Brain microvascular endothelial cell (primary cell): ENCODE measurements around the gene KCNB1.

Source experiments
- DNase-seq: peaks from one replicate; pipeline ENCODE4 v3.0.0-alpha.2; 2020
- H3K27ac ChIP-seq: fragments of 250-450 bp; sonication (Bioruptor Pico); 2 replicates; pipeline ENCODE4 v1.5.1; 2020; ENCODE audit warnings: mild to moderate bottlenecking, moderate library complexity
- H3K27me3 ChIP-seq: fragments of 250-450 bp; sonication (Bioruptor Pico); replicated peaks from 2 replicates; pipeline ENCODE4 v1.5.1; 2020; ENCODE audit warnings: mild to moderate bottlenecking
- H3K36me3 ChIP-seq: fragments of 250-450 bp; sonication (Bioruptor Pico); replicated peaks from 2 replicates; pipeline ENCODE4 v1.5.1; 2020; ENCODE audit warnings: mild to moderate bottlenecking
- H3K4me3 ChIP-seq: 2 replicates; pipeline ENCODE4 v1.5.1; 2011; ENCODE audit warnings: low read depth, mild to moderate bottlenecking, control low read depth, low read length, moderate library complexity
- CTCF ChIP-seq: IDR thresholded peaks from 2 replicates; pipeline ENCODE4 v1.5.1; 2011; ENCODE audit warnings: low read depth, mild to moderate bottlenecking, moderate library complexity, low read length, control low read depth, inconsistent platforms; ENCODE audit errors: missing control alignments
- in situ Hi-C: cut with HindIII; loops from 2 replicates; pipeline ENCODE4 v1.10.0; 2017; ENCODE audit warnings: low sequenced_read_pairs, low pct_ligation_motif_present

KCNB1 gene

DNA sequence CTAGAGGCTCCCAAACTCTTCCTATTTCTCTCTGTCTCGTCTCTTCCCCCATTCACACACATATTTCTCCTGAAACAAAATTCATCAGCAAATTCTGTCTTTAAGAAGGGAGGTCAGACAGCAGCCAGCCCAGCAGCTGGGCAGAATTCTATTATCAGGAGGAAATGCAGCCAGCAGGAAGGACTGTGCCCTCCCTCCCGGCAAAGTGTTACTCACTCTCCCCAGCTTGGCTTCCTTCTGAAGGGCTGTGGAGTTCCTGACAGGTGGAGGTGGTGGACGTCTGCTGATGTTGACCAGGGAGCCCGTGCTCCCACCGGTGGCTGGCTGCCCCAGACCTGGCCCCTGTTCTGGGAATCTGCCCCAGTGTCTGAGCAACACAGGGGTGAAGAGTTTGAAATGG lies 37.3 kb downstream of the KCNB1 start:
- Histone ChIP-seq H3K36me3 (no peaks in the 10 kb centered on the region), H3K4me3 (no peak overlapping the region), H3K27me3 (peaks cover 24% of the 10 kb centered on the region), H3K27ac (no peak overlapping the region)
- no peak for TF ChIP-seq CTCF
- no peak for DNase-seq
- in situ Hi-C loops = no loop called here

GRCh38 chr20:49444553-49444990 lies 37.9 kb downstream of the KCNB1 start:
- Histone ChIP-seq H3K4me3 (no peak overlapping the region), H3K36me3 (no peaks in the 10 kb centered on the region), H3K27me3 (peaks cover 27% of the 10 kb centered on the region), H3K27ac (no peak overlapping the region)
- DNase-seq = no peak
- no peak for TF ChIP-seq CTCF
- in situ Hi-C loops = no loop called here

GRCh38 chr20:49437057-49437456 lies 45.4 kb downstream of the KCNB1 start:
- in situ Hi-C loops = no loop called here
- H3K4me3 ChIP-seq = no peak overlapping the region
- H3K36me3 ChIP-seq = no peaks in the 10 kb centered on the region
- H3K27me3 ChIP-seq = peaks cover 12% of the 10 kb centered on the region
- DNase-seq = no peak
- H3K27ac ChIP-seq = no peak overlapping the region
- no peak for TF ChIP-seq CTCF

- H3K36me3 ChIP-seq = no peaks in the 10 kb centered on the region
- in situ Hi-C loops = no loop called here
- DNase-seq = no peak
- peaks cover 9% of the 10 kb centered on the region for H3K27me3 ChIP-seq
- H3K4me3 ChIP-seq = no peak overlapping the region
- no peak for TF ChIP-seq CTCF
- no peak overlapping the region for H3K27ac ChIP-seq
Measured at GRCh38 chr20:49435639-49436038, 46.8 kb downstream of the KCNB1 start.

- TF ChIP-seq CTCF = no peak
- H3K4me3 ChIP-seq = no peak overlapping the region
- peaks cover 5% of the 10 kb centered on the region for H3K27me3 ChIP-seq
- no peak for DNase-seq
- in situ Hi-C loops = no loop called here
- no peaks in the 10 kb centered on the region for H3K36me3 ChIP-seq
- H3K27ac ChIP-seq = no peak overlapping the region
Measured at GRCh38 chr20:49433333-49433732, 49.1 kb downstream of the KCNB1 start.

- no peak overlapping the region for H3K27ac ChIP-seq
- H3K4me3 ChIP-seq = no peak overlapping the region
- H3K27me3 ChIP-seq = peaks cover 12% of the 10 kb centered on the region
- H3K36me3 ChIP-seq = no peaks in the 10 kb centered on the region
- no peak for TF ChIP-seq CTCF
- in situ Hi-C loops = no loop called here
- no peak for DNase-seq
Measured at GRCh38 chr20:49432550-49432949, 49.9 kb downstream of the KCNB1 start.
